ENCODE results near the gene TENM4. TPM values are rescaled to one million over a fixed set of nuclear protein-coding genes. Genes with fewer than 3 reads are reported as not detected.

The TENM4 gene
- polyA plus RNA-seq, 4 donors = 21.0 to 31.9 (median 23.1) TPM

DNA sequence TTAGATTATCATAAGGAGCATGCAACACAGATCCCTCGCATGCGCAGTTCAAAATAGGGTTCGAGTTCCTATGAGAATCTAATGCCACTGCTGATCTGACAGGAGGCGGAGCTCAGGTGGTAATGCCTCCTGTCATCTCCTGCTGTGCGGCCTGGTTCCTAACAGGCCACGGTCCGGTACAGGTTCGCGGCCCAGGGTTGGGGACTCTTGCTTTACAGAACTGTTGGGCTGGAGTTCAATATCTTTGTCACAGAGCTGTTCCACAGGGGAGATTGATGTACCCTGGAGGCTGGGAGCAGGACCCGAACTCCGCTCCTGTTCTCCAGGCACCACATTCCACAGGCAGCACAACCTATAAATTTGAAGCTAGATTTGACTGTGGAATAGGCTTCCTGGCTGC lies 508.1 kb downstream of the TENM4 start:
- DNase-seq (ENCODE audit: low read depth in 4 of 4, low spot score in 3 of 4) = no peak

DNA sequence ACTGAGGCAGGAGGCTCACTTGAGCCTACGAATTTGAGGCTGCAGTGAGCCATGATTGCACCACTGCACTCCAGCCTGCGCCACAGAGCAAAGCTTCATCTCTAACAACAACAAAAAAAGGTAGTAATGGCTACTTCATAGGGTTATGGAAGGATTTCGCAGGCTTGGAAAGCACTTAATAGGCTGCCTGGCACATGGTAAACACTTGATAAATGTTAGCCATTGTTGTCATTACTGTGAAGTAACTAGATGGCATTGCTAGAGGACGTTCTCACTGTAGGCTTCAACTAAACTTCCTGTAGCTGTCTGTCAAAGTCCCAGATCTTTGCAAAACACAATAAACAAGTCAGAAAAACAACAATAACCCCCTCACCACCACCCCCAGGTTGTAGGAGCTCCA lies 508.9 kb downstream of the TENM4 start:
- DNase-seq (ENCODE audit: low read depth in 4 of 4, low spot score in 3 of 4) = no peak

- no peak for DNase-seq (ENCODE audit: low read depth in 4 of 4, low spot score in 3 of 4)
Observed at GRCh38 chr11:78930810-78931523, 509.9 kb downstream of the TENM4 start.

DNA sequence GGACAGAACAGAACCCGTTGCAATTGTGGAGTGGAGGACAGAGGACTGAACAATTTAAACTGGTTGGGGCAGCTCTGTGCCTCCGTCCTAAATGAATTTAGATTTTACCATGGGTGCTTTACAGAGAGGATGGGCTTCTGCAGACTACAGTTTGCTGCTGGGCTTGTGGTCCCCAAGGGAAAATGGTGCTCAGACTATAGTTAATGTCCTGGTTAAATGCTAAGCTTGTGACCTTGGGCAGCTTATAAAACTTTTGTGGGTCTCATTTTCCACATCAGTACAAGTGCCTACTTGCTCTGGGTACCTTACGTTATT lies 511.0 kb downstream of the TENM4 start:
- DNase-seq (ENCODE audit: low read depth in 4 of 4, low spot score in 3 of 4) = no peak

GRCh38 chr11:78929207-78929905 lies 511.5 kb downstream of the TENM4 start:
- DNase-seq (ENCODE audit: low read depth in 4 of 4, low spot score in 3 of 4) = no peak

DNA sequence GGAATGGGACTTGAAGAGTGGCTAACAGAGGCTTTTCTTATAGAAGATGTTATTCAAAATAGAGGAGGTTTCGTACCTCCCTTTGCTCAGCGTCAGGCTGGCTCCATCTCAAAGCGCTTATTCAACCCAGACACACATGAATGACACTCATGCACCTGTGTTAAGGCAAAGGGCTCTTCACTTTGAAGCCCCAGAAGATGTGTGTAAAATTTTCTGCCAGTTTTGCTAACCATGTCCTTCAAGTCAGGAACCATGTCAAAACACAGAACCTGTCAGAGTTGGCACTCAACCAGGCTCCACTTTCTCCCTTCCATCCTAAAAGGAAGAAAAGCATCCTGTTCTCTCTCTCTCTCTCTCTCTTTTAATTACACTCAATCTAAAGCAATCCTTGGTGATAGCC lies 513.3 kb downstream of the TENM4 start:
- no peak for DNase-seq (ENCODE audit: low read depth in 4 of 4, low spot score in 3 of 4)

DNA sequence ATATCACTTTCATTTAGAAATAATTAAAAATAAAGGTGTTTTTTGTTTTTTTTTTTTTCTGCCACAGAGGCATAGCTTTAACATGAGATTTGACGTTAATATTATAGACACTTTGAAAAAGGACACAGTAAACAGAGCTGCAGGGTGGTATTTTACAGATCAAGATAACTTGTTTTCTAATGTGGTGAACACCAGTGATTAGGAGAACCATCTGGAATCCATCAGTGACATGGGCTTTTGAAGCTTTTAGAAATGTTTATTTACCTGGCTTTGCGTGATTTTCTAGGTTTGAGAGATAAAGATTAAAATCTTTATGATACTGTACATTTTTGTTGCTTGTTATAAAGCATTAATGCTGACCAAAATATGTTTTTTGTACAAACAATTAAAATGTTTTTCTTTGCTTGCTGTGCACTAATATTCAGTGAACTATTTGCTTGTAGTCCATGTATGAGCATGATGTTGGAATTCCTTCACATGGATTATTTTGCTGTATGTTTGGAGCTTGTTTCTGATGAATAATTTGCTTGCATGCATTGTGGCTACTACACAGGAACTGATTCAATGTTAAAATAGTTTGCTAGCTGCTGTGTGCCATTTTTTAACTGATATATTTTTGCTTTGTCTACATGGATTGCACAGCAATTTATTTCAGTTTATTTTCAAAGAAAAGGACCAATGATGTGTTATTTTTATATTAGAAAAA lies 514.0 kb downstream of the TENM4 start:
- DNase-seq (ENCODE audit: low read depth in 4 of 4, low spot score in 3 of 4) = no peak

DNA sequence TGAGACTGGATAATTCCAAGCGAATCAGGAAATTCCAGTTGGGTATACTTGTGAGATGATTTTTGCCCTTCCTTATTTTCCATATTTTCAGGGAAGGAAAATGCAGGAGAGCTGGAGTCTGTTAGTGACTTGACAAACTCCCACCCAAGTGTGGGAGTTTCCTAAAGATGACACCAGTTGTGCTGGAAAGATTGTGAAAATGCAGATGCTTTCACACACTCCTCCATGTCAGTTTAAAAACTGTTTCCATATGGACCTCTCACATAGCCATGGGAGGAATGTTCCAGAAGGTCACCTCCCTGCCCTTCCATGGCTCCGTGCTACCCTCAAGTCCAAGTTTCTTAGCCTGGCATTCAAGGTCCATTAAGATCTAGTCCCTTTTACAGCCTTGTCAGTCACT lies 515.4 kb downstream of the TENM4 start:
- no peak for DNase-seq (ENCODE audit: low read depth in 4 of 4, low spot score in 3 of 4)

- no peak for DNase-seq (ENCODE audit: low read depth in 4 of 4, low spot score in 3 of 4)
Observed at GRCh38 chr11:78922859-78923625, 517.8 kb downstream of the TENM4 start.

DNA sequence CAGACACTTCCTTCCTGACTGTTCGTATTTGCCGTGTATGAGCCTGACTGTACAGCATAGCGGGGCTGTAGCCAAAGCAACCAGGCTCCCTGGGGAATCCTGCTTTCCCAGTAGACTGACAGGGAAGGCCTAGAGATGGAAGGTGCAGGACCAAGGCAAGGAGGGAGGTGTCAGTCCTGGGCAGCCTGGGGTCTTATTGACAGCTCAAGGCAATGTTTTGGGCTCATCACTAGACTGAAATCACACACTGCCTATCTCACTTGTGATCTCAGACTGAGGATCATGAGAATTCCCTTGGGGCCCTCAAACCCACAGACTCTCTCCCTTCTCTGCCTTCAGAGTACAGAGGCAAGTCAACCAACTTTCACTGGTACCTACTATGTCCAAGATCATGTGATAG lies 519.3 kb downstream of the TENM4 start:
- DNase-seq (ENCODE audit: low read depth in 4 of 4, low spot score in 3 of 4) = no peak

DNA sequence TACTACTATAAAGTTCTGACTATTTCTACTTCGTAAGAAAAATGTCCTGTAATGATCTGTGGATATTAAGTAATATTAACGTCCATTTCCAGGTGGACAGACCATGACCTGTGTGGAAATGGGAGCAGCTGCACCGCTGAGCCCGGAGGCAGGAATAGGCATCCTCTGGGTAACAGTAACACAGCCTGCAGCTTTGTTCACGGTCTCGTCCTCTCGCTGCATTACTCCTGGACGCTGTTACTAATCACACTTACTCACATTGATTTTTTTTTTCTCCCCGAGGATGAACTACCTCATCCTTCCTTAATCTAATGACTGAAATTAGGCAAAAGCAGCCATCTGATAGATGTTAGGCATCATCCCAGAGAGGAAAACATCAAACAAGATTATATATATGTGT lies 520.5 kb downstream of the TENM4 start:
- DNase-seq (ENCODE audit: low read depth in 4 of 4, low spot score in 3 of 4) = no peak

- DNase-seq (ENCODE audit: low read depth in 4 of 4, low spot score in 3 of 4) = no peak
Observed at GRCh38 chr11:78916759-78917158, 524.1 kb downstream of the TENM4 start.

- DNase-seq (ENCODE audit: low read depth in 4 of 4, low spot score in 3 of 4) = no peak
Observed at GRCh38 chr11:78914503-78914902, 526.3 kb downstream of the TENM4 start.

GRCh38 chr11:78912778-78913177 lies 528.1 kb downstream of the TENM4 start:
- no peak for DNase-seq (ENCODE audit: low read depth in 4 of 4, low spot score in 3 of 4)

GRCh38 chr11:78910322-78910721 lies 530.5 kb downstream of the TENM4 start:
- DNase-seq (ENCODE audit: low read depth in 4 of 4, low spot score in 3 of 4) = no peak

DNA sequence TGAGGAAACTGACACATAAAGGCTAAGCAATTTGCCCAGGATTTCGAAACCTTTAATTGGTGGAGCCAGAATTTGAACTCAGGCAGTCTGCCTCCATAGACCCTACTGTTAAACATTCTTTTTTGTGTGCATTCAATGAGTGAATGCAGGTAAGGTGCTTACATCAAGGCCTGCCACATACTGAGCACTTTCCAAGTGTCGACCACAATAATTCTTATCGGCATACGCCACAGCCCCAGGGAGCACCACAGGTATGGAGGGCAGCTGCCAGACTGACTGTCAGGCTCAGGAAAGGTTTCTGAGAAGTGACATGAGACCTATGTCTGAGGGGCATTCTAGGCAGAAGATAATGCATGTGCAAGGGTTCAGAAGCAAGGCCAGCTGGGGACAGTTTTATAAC lies 531.4 kb downstream of the TENM4 start:
- no peak for DNase-seq (ENCODE audit: low read depth in 4 of 4, low spot score in 3 of 4)

GRCh38 chr11:78907636-78908035 lies 533.2 kb downstream of the TENM4 start:
- DNase-seq (ENCODE audit: low read depth in 4 of 4, low spot score in 3 of 4) = no peak

GRCh38 chr11:78906566-78906965 lies 534.3 kb downstream of the TENM4 start:
- no peak for DNase-seq (ENCODE audit: low read depth in 4 of 4, low spot score in 3 of 4)

DNA sequence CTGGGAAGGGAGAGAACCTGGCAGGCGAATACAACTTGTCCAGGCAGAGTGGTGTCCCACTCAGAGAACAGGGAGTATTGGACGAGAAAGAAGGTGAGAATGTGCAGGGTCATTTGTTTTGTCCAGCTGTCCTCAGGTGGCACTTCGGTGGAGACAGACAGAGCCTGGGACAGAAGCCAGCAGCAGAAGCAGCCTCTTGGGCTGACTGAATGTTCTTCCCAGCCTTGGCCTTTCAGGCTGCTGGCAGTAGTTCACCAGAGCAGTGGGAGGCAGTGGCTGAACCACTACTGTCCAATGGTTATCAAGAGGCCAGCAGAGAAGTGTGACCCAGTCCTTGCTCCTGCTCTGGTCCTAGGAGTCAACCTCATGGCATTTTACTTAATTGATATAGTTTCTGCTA lies 535.1 kb downstream of the TENM4 start:
- DNase-seq (ENCODE audit: low read depth in 4 of 4, low spot score in 3 of 4) = no peak

GRCh38 chr11:78902771-78903507 lies 537.9 kb downstream of the TENM4 start:
- no peak for DNase-seq (ENCODE audit: low read depth in 4 of 4, low spot score in 3 of 4)

DNA sequence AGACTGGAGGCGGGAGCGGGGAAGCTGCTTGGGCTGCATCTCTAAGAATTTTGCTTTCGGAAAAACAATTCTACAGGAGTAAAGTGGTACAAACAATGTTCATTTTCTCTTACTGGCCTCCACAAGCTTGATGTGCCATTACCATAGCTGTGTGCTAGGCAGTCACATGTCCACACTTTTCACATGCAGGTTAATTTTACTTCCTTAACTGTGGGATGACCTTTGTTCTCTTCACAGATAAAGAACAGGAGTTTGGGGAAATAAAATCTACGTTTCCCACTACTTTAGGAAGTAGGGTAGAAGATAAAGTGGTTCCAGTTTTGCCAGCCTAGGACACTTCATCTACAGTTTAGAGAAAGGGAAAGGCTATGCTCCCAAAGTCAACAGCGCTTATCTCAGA lies 539.0 kb downstream of the TENM4 start:
- no peak for DNase-seq (ENCODE audit: low read depth in 4 of 4, low spot score in 3 of 4)

Data from left renal pelvis (tissue), 4 donors.